ENCODE data around the gene DIAPH2.

The DIAPH2 gene

DNA sequence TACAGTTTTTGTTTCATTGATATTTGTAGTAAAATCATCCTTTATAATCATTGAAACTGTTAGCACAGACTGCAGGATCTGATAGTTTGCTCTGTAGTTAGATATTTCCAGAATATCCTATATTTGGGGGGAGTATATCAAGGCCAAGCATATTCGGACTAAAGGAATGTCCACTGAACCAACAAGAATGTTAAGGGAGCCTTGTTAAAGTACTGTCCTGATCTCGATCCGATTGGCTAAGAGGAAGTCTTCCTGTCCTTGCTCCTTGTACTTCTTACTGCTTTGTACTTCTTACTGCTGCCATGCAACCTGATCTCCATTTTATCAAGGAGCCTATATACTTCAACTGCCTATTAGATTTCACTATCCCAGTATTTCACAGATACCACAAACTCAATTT lies 648.3 kb downstream of the DIAPH2 start:
- Mint-ChIP-seq H3K4me3 (no peak overlapping the region), H3K4me1 (no peaks in the 10 kb centered on the region)

DNA sequence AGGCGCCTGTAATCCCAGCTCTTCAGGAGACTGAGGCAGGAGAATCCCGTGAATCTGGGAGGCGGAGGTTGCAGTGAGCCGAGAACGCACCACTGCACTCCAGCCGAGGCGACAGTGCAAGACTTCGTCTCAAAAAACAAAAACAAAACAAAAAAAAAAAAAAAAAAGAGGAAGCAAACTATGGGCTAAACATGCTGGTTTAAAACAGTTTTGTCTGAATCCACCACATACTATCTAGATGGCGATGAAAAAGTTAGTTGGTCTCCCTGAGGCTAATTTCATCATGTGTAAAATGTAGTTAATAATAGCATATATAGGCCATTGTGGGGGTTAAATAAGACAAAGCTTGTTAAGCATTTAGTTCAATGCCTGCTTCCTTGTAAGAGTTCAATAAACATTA lies 650.2 kb downstream of the DIAPH2 start:
- Mint-ChIP-seq H3K27me3 (no peaks in the 10 kb centered on the region), H3K4me3 (no peak overlapping the region), H3K4me1 (no peaks in the 10 kb centered on the region), H3K36me3 (peaks cover 3% of the 10 kb centered on the region), H3K9me3 (no peaks in the 10 kb centered on the region), H3K27ac (no peak overlapping the region)

More for the DNA sequence above, 648.3 kb downstream of the DIAPH2 start:
- H3K27me3 Mint-ChIP-seq = no peaks in the 10 kb centered on the region
- peaks cover 3% of the 10 kb centered on the region for H3K36me3 Mint-ChIP-seq
- no peak overlapping the region for H3K27ac Mint-ChIP-seq
- H3K9me3 Mint-ChIP-seq = no peaks in the 10 kb centered on the region

GRCh38 chrX:97344724-97345123 lies 660.1 kb downstream of the DIAPH2 start:
- H3K9me3 Mint-ChIP-seq = no peaks in the 10 kb centered on the region
- H3K27ac Mint-ChIP-seq = no peak overlapping the region

GRCh38 chrX:97358941-97359340 lies 674.3 kb downstream of the DIAPH2 start:
- Mint-ChIP-seq H3K4me1 (no peaks in the 10 kb centered on the region), H3K27ac (no peak overlapping the region), H3K9me3 (no peaks in the 10 kb centered on the region), H3K4me3 (no peak overlapping the region), H3K36me3 (no peaks in the 10 kb centered on the region), H3K27me3 (no peaks in the 10 kb centered on the region)

More at GRCh38 chrX:97344724-97345123, 660.1 kb downstream of the DIAPH2 start:
- Mint-ChIP-seq H3K36me3 (no peaks in the 10 kb centered on the region), H3K4me3 (no peak overlapping the region), H3K4me1 (no peaks in the 10 kb centered on the region), H3K27me3 (no peaks in the 10 kb centered on the region)

GRCh38 chrX:97363843-97364242 lies 679.2 kb downstream of the DIAPH2 start:
- H3K27me3 Mint-ChIP-seq = no peaks in the 10 kb centered on the region
- H3K36me3 Mint-ChIP-seq = peaks cover 1% of the 10 kb centered on the region
- H3K4me1 Mint-ChIP-seq = no peaks in the 10 kb centered on the region
- no peaks in the 10 kb centered on the region for H3K9me3 Mint-ChIP-seq
- no peak overlapping the region for H3K27ac Mint-ChIP-seq
- no peak overlapping the region for H3K4me3 Mint-ChIP-seq

GRCh38 chrX:97366237-97366636 lies 681.6 kb downstream of the DIAPH2 start:
- no peaks in the 10 kb centered on the region for H3K4me1 Mint-ChIP-seq
- H3K4me3 Mint-ChIP-seq = no peak overlapping the region
- H3K27ac Mint-ChIP-seq = no peak overlapping the region

DNA sequence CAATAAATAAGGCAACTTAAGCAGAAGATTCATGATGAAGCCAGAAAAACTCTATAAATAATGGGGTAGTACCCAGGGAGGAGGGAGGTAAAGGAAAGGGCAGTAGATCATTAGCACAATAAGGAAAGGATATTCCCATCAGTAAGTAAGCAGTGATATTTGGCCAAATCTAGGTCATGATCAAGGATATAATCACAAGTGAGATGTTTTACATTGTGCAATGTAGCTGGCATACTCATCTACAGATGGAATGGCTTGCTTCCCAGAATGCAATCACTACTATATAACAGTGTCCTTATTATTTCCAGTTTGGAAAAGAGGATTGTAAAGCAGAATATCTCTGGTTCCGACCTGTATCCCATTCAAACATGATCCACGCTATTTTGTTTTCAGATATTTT lies 682.5 kb downstream of the DIAPH2 start:
- no peak overlapping the region for H3K27ac Mint-ChIP-seq
- no peaks in the 10 kb centered on the region for H3K9me3 Mint-ChIP-seq
- H3K27me3 Mint-ChIP-seq = no peaks in the 10 kb centered on the region
- H3K4me3 Mint-ChIP-seq = no peak overlapping the region
- H3K36me3 Mint-ChIP-seq = peaks cover 1% of the 10 kb centered on the region
- no peaks in the 10 kb centered on the region for H3K4me1 Mint-ChIP-seq

More at GRCh38 chrX:97366237-97366636, 681.6 kb downstream of the DIAPH2 start:
- H3K9me3 Mint-ChIP-seq = no peaks in the 10 kb centered on the region
- H3K27me3 Mint-ChIP-seq = no peaks in the 10 kb centered on the region
- peaks cover 1% of the 10 kb centered on the region for H3K36me3 Mint-ChIP-seq

DNA sequence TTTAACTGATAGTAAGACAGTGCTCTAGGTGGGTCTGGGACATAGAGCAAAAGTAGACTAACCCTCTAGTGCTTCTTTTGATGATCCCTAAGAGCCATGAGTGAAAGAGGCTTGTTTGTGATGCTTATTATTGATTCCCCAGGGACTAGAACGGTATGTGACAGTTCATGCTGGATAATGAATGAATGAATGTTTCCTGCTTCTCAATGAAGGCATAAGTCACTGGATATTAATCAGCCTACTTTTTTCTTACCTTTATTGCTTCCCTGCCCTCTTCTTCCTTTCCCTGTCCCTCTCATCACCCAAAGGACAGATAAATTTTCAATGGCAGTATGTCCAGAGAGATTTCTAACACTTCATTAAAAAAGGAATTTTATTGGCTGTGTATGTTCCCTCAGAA lies 685.3 kb downstream of the DIAPH2 start:
- no peak overlapping the region for H3K27ac Mint-ChIP-seq
- no peaks in the 10 kb centered on the region for H3K4me1 Mint-ChIP-seq
- H3K4me3 Mint-ChIP-seq = no peak overlapping the region
- no peaks in the 10 kb centered on the region for H3K9me3 Mint-ChIP-seq
- peaks cover 1% of the 10 kb centered on the region for H3K36me3 Mint-ChIP-seq
- H3K27me3 Mint-ChIP-seq = no peaks in the 10 kb centered on the region

DNA sequence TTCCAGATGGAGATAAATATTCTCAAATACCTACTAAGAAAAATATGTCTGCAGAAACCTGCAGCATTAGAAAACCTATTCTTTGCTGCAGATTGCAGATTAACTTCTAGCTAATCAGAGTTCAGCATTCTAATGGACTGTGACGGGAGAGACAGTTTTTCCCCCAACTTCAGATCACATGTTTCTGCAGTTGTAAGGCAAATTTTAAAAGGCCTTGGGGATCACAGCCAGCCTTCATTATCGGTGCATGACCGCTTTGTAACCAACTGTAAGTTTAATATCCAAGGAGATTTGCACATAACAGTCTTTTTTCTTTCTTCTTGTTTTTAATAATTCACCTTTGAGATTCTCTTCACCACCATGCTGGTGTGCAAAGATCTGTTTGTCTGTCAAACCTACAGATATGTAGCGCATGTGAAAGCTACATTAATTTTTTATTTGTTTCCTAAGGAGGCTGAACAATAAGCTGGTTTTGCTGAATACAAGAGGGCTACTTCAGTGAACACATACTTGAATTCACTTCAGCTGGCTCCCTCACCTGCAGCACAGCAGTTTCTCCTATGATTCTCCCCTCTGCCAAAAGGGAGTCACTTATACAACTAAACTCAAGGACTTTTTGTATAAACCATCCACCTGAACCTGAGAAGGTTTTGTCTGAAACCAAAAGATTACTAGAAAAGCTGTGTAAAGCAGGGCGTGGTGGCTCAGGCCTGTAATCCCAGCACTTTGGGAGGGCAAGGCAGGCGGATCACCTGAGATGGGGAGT lies 687.5 kb downstream of the DIAPH2 start:
- Mint-ChIP-seq H3K4me1 (no peaks in the 10 kb centered on the region), H3K4me3 (no peak overlapping the region), H3K9me3 (no peaks in the 10 kb centered on the region), H3K27me3 (no peaks in the 10 kb centered on the region), H3K36me3 (peaks cover 1% of the 10 kb centered on the region), H3K27ac (no peak overlapping the region)

- Mint-ChIP-seq H3K27me3 (no peaks in the 10 kb centered on the region), H3K4me3 (no peak overlapping the region)
These were observed 689.6 kb downstream of the DIAPH2 start for GRCh38 chrX:97374266-97374665.

GRCh38 chrX:97380200-97380599 lies 695.6 kb downstream of the DIAPH2 start:
- H3K36me3 Mint-ChIP-seq = peaks cover 3% of the 10 kb centered on the region
- no peaks in the 10 kb centered on the region for H3K9me3 Mint-ChIP-seq
- no peak overlapping the region for H3K4me3 Mint-ChIP-seq
- H3K27ac Mint-ChIP-seq = no peak overlapping the region
- no peaks in the 10 kb centered on the region for H3K27me3 Mint-ChIP-seq
- no peaks in the 10 kb centered on the region for H3K4me1 Mint-ChIP-seq

More at GRCh38 chrX:97374266-97374665, 689.6 kb downstream of the DIAPH2 start:
- Mint-ChIP-seq H3K36me3 (peaks cover 2% of the 10 kb centered on the region), H3K27ac (no peak overlapping the region), H3K9me3 (no peaks in the 10 kb centered on the region), H3K4me1 (no peaks in the 10 kb centered on the region)

DNA sequence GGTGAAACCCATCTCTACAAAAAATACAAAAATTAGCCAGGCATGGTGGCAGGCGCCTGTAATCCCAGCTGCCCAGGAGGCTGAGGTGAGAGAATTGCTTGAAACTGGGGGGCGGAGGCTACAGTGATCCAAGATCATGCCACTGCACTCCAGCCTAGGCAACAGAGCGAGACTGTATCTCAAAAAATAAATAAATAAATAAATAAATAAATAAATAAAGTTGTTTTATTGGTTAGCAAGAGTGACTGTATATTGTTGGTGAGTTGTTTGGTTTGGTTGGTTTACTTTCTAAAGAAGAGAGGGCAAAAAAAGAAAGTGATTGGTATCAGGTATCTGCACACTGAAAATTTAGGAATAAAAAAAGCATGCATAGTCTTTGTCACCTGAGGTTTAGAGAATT lies 700.0 kb downstream of the DIAPH2 start:
- peaks cover 5% of the 10 kb centered on the region for H3K36me3 Mint-ChIP-seq
- no peak overlapping the region for H3K27ac Mint-ChIP-seq
- no peaks in the 10 kb centered on the region for H3K9me3 Mint-ChIP-seq
- no peak overlapping the region for H3K4me3 Mint-ChIP-seq
- no peaks in the 10 kb centered on the region for H3K27me3 Mint-ChIP-seq
- H3K4me1 Mint-ChIP-seq = no peaks in the 10 kb centered on the region

DNA sequence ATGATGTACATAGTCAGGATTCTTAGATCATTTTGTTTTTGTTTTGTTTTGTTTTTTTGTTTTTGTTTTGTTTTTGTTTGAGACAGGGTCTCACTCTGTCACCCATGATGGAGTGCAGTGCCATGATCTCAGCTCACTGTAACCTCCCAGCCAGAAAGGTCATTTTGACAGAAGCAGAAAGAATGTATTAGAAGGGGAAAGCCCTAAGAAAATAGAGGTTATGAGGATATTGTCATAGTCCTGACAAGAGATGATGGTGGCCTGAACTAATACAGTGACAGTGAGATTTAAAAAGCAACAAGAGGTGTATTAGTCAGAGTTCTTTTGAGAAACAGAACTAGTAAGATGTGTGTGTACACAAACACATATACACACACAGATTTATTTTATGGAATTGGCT lies 702.4 kb downstream of the DIAPH2 start:
- Mint-ChIP-seq H3K4me1 (no peaks in the 10 kb centered on the region), H3K27ac (no peak overlapping the region), H3K36me3 (peaks cover 5% of the 10 kb centered on the region), H3K27me3 (no peaks in the 10 kb centered on the region), H3K4me3 (no peak overlapping the region), H3K9me3 (no peaks in the 10 kb centered on the region)

- Mint-ChIP-seq H3K4me3 (no peak overlapping the region), H3K9me3 (no peaks in the 10 kb centered on the region), H3K36me3 (peaks cover 3% of the 10 kb centered on the region), H3K27ac (no peak overlapping the region), H3K4me1 (no peaks in the 10 kb centered on the region), H3K27me3 (no peaks in the 10 kb centered on the region)
These were observed 705.1 kb downstream of the DIAPH2 start for GRCh38 chrX:97389761-97390192.

GRCh38 chrX:97397371-97397770 lies 712.7 kb downstream of the DIAPH2 start:
- Mint-ChIP-seq H3K27me3 (no peaks in the 10 kb centered on the region), H3K4me1 (peaks cover 15% of the 10 kb centered on the region), H3K27ac (peak overlapping the region; percentile 87), H3K4me3 (no peak overlapping the region), H3K9me3 (no peaks in the 10 kb centered on the region), H3K36me3 (peaks cover 1% of the 10 kb centered on the region)

DNA sequence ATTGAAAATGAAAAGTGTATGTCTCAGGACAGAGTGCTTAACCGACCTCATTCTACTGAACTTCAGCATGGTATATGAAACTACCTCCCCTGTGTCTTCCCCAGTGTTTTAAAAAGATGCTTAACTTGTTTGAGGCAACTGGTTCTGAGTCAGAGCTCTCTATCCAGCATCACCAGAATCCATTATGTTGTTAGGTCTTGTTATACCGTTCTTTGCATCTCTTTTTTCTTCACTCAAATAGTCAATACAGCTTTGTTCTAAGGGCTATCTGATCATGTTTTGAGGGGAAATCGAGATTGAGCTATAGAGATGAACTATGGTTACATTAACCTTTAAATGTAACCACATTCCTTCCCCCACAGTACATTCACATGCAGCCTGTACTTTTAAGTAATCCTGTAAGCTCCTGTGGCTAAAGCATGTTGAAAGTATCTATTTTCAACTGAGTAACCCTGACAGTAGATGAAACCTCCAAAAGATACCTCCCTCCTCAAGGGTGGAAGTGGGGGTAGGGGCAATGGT lies 713.4 kb downstream of the DIAPH2 start:
- Mint-ChIP-seq H3K36me3 (peaks cover 1% of the 10 kb centered on the region), H3K27me3 (no peaks in the 10 kb centered on the region), H3K27ac (peak overlapping the region; percentile 79), H3K4me3 (no peak overlapping the region), H3K9me3 (no peaks in the 10 kb centered on the region), H3K4me1 (peaks cover 15% of the 10 kb centered on the region)

Measured in activated naive CD4-positive, alpha-beta T cell treated with anti-CD3 and anti-CD28 coated beads, Interleukin-2, amount 50 U/mL, for 24 hours (primary cell).